K562 (cell line): ENCODE results near the gene BEST4. TPM values are rescaled to one million over a fixed set of nuclear protein-coding genes. Genes with fewer than 3 reads are reported as not detected.

Source experiments
- ARID3B ChIP-seq: fragments of 250-450 bp; sonication (Bioruptor Pico); IDR thresholded peaks from 2 replicates; pipeline ENCODE4 v1.4.0; 2020; ENCODE audit warnings: borderline replicate concordance
- CREB5 ChIP-seq: fragments of 250-450 bp; sonication (Bioruptor Pico); IDR thresholded peaks from 2 replicates; pipeline ENCODE4 v1.5.0; 2020; ENCODE audit warnings: mild to moderate bottlenecking
- CXXC5 ChIP-seq: fragments of 250-450 bp; sonication (Bioruptor Pico); IDR thresholded peaks from 2 replicates; pipeline ENCODE4 v1.8.0; 2022; ENCODE audit warnings: inconsistent platforms, mild to moderate bottlenecking, moderate library complexity
- E4F1 ChIP-seq: fragments of 250-450 bp; sonication (Bioruptor Pico); IDR thresholded peaks from 2 replicates; pipeline ENCODE4 v1.5.0; 2021; ENCODE audit warnings: mild to moderate bottlenecking, borderline replicate concordance
- KLF10 ChIP-seq: fragments of 250-450 bp; sonication (Bioruptor Pico); IDR thresholded peaks from 2 replicates; pipeline ENCODE4 v1.6.1; 2021; ENCODE audit warnings: matching md5 sums
- SAFB ChIP-seq: fragments of 200-400 bp; formaldehyde crosslinking; IDR thresholded peaks from 2 replicates; pipeline ENCODE4 v1.6.1; 2017; ENCODE audit warnings: low read depth, low read length, borderline replicate concordance
- SNAPC5 ChIP-seq: fragments of 250-450 bp; sonication (Bioruptor Pico); IDR thresholded peaks from 2 replicates; pipeline ENCODE4 v1.8.0; 2021; ENCODE audit warnings: moderate library complexity, mild to moderate bottlenecking, inconsistent platforms
- WHSC1 ChIP-seq: IDR thresholded peaks from one replicate; pipeline ENCODE4 v1.6.1; 2012; ENCODE audit warnings: low read length, control low read depth, inconsistent platforms
- XRCC4 ChIP-seq: IDR thresholded peaks from one replicate; pipeline ENCODE4 v1.6.1; 2011; ENCODE audit not compliant: insufficient read depth, insufficient read length; ENCODE audit errors: extremely low read depth
- ZBTB9 ChIP-seq: fragments of 450-650 bp; formaldehyde crosslinking; IDR thresholded peaks from 2 replicates; pipeline ENCODE4 v1.4.0; 2020; ENCODE audit warnings: mild to moderate bottlenecking, moderate library complexity
- ZFP30 ChIP-seq: fragments of 250-450 bp; sonication (Bioruptor Pico); IDR thresholded peaks from 2 replicates; pipeline ENCODE4 v1.8.0; 2022; ENCODE audit warnings: moderate library complexity, mild to moderate bottlenecking, inconsistent platforms, borderline replicate concordance
- ZFPM2 ChIP-seq: fragments of 250-450 bp; sonication (Bioruptor Pico); IDR thresholded peaks from 2 replicates; pipeline ENCODE4 v1.5.1; 2022; ENCODE audit warnings: mild to moderate bottlenecking
- ZFX ChIP-seq: sonication (generic); formaldehyde crosslinking; IDR thresholded peaks from 2 replicates; pipeline ENCODE4 v1.8.0; 2022; ENCODE audit warnings: mild to moderate bottlenecking, missing genetic modification reagents, moderate library complexity
- ZNF197 ChIP-seq: fragments of 200-800 bp; sonication (Bioruptor generic); IDR thresholded peaks from 2 replicates; pipeline ENCODE4 v1.6.1; 2016; ENCODE audit warnings: low read depth, missing genetic modification characterization, missing compliant biosample characterization
- ZNF449 ChIP-seq: fragments of 250-450 bp; sonication (Bioruptor Pico); IDR thresholded peaks from 2 replicates; pipeline ENCODE4 v1.8.0; 2022; ENCODE audit warnings: moderate library complexity, mild to moderate bottlenecking, inconsistent platforms
- ZNF511 ChIP-seq: sonication (generic); formaldehyde crosslinking; IDR thresholded peaks from 2 replicates; pipeline ENCODE4 v1.8.0; 2022; ENCODE audit warnings: mild to moderate bottlenecking, missing genetic modification reagents
- ZNF644 ChIP-seq: fragments of 200-800 bp; sonication (Bioruptor generic); IDR thresholded peaks from 2 replicates; pipeline ENCODE4 v1.6.1; 2016; ENCODE audit warnings: low read depth, missing genetic modification characterization, missing compliant biosample characterization
- polyA plus RNA-seq, 8 experiments: library from polyadenylated mRNA; depleted of rRNA in 4 of 8; stranded (reverse) in 5 of 8; unstranded in 3 of 8; fragments of >200 nt; fragmentation: Nextera tagmentation in 2 of 8; fragmentation: Illumina TruSeq in 1 of 8; extraction: Ambion mirVana in 2 of 8; extraction: Trizol in 1 of 8; gene quantifications; 2 replicates each; pipeline versions ENCODE4 v1.2.1 to v1.2.3, GENCODE V29; 2011 to 2014; ENCODE audit warnings: inconsistent platforms in 1 of 8, missing spikeins in 1 of 8
- total RNA-seq, 7 experiments: library from RNA; depleted of rRNA in 6 of 7; stranded (reverse); fragments of >200 nt in 6 of 7; fragmentation: Illumina TruSeq in 2 of 7; extraction: Trizol in 2 of 7; gene quantifications; 2 replicates each; pipeline versions ENCODE4 v1.2.1 to v1.2.3, GENCODE V29; 2011 to 2021; ENCODE audit warnings: low replicate concordance in 1 of 7

The BEST4 gene
- total and polyA plus RNA-seq, 9 of the 15 experiments (the other 6 are each of a cell fraction or from before 2014, with no cell fraction given): 0.07 to 0.11 TPM; not detected in 7

GRCh38 chr1:44799770-44800584 lies 12.0 kb upstream of the BEST4 start, which contains the start of gene PLK3 (continued):
- TF ChIP-seq ZBTB9 (CRISPR knock-in tag) (peak; percentile 71; the same call in 1 of the 2 replicates), ZNF644 (tag) (0 out of 2 replicates have a peak, but pooled peaks have one; percentile 37), ZFPM2 (CRISPR knock-in tag) (no peak), ZNF511 (CRISPR knock-in tag) (peak; percentile 67; the same call in 1 of the 2 replicates), ZFX (CRISPR knock-in tag) (peak; percentile 94), CXXC5 (CRISPR knock-in tag) (peak; percentile 97), XRCC4 (no peak), ARID3B (CRISPR knock-in tag) (no peak; the same call in 1 of the 2 replicates), KLF10 (CRISPR knock-in tag) (no peak), SAFB (0 out of 2 replicates have a peak, but pooled peaks have one; percentile 41), ZNF197 (CRISPR knock-in tag) (no peak; the same call in 1 of the 2 replicates), SNAPC5 (no peak), ZFP30 (CRISPR knock-in tag) (no peak), CREB5 (CRISPR knock-in tag) (no peak), ZNF449 (CRISPR knock-in tag) (no peak), E4F1 (CRISPR knock-in tag) (no peak), WHSC1 (no peak)
